Measurements from ENCODE around the gene SYNGR4.

The SYNGR4 gene

DNA sequence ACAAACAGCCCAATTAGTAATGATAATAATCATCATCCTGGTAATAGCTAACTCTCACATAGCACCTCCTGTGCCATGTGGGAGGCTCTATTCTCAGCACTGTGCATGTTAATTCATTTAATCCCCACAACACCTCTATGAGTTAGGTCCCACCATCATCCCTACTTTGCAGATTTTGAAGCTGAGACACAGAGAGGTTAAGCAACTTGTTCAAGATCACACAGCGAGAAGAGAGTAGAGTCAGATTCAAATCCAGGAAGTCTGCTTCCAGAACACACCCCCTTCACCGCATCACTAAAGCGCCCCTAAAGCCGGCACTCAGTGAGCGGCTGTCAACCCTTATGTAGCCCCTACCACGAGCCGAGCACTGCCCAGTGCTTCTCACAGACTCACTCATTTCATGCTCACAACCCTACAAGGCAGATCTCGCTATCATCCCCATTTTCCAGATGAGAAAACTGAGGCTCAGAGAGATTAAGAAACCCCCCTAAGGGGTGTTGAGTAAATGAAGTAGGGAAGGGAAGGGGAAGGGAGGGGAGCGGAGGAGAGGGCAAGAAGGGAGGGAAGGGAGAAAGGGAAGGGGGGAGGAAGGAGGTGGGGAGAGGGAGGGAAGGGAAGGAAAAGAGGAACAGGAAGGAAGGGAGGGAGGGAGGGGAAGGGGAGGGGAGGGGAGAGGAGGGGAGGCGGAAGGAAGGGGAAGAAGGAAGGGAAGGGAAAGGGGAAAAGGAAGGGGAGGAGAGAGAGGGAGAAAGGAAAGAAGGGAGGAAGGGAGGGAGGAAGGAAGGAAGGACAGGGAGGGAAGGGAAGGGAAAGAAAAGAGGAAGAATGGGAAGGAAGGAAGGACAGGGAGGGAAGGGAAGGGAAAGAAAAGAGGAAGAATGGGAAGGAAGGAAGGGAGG is 22.4 kb upstream of the SYNGR4 start:
- DNase-seq, result no peak

DNA sequence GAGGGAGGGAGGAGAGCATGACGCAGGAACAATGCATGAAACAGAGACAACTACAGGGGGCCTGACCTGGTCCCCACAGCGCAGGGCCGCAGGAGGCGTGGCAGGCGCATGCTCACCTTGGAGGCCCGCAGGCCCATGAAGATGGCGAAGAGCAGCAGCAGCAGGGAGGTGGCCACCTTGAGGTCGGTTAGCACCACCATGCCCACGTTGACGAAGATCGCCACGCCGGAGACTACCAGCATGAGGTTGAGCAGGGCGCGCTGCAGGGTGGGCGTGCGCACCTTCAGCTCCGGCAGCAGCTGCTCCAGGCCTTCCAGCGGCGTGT is 21.8 kb upstream of the SYNGR4 start:
- no peak for DNase-seq

DNA sequence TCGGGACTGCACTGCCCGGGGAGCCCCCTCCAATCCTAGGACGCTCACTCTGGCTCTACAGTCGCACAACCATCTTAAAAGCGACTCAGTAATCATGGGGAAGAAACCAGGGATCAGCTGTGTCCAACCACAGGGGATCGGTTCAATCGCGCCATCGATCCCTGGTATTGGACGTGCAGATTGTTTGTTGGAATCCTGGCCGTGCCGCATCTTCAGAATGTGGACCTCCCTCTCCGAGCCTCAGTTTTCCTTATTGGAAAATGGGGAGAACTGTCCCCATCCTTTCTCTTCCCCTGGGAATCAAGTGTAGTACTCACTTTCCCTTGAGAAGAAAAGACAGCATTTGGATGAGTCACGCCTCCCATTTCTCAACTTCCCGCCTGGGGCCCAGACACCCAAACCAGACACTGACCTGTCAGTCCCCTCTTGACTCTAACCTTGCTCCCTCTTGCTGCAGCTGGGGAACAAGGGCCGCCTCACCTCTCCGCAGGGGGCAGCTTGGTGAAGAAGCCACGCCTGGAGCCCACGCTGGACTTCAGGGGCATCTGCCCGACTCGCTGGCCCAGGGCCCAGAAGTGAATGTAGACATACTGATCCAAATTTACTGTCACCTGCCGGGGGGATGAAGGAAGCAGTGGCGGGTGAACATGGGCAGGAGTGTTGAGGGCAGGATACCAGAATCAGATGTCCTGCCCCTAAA is 21.2 kb upstream of the SYNGR4 start:
- DNase-seq, result no peak

DNA sequence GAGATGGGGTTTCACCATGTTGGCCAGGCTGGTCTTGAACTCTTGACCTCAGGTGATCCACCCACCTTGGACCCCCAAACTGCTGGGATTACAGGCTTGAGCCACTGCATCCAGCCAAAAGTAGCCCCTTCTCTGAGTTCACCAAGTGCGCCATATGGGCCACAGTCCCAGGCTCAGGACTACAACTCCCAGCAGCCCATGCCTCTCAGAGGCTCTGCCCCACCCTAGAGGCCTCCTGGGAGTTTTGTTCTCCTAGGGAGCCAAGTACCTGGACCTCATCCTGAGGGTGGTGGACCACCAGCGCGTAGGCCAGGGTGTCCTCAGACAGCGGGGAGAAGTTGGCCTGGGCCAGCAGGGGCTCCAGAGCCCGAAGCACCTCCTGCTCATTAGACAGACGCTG is 19.3 kb upstream of the SYNGR4 start:
- DNase-seq, result no peak

DNA sequence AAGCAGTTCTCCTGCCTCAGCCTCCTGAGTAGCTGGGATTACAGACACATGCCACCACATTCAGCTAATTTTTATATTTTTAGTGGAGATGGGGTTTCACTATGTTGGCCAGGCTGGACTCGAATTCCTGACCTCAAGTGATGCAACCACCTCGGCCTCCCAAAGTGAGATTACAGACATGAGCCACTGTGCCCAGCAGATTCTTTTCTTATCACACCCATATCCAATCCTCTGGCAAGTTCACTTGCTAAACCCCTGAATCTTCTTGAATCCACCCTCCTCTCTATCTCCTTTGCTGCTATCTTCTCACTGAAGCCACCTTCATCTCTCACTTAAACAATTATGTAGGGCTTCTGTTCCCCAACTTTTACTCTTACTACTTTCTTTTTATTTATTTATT is 18.0 kb upstream of the SYNGR4 start:
- no peak for DNase-seq

DNA sequence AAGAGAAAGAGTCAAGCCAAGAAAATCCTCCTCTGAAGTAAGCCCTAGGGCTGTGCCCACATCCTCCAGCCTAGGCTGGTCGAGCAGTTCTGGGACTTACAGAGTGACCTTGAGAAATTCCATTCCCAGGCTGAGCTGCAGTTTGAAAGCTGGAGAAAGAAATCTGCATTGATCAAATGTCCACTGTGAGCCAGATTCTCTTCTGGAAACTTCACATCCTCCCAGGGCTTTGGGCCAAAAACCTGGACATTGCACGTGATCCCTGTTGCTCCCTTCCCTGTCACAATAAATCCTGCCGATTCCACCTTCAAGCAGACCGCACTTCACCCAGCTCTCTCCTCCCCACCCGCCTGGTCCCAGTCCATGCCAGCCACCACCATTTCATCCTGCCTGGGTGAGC is 16.1 kb upstream of the SYNGR4 start:
- no peak for DNase-seq

DNA sequence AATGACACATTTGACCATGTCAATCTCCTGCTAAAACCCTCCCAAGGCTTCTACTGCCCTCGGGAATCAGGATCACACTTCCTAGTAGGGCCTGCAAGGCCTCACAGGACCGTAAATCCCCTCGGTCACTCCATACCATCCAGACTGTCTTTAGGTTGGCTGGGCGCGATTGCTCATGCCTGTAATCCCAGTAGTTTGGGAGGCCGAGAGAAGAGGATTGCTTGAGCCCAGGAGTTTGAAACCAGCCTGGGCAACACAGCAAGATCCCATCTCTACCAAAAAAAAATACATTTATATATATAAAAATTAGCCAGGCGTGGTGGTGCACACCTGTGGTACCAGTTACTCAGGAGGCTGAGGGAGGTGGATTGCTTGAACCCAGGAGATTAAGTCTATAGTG is 15.4 kb upstream of the SYNGR4 start:
- DNase-seq, result no peak

DNA sequence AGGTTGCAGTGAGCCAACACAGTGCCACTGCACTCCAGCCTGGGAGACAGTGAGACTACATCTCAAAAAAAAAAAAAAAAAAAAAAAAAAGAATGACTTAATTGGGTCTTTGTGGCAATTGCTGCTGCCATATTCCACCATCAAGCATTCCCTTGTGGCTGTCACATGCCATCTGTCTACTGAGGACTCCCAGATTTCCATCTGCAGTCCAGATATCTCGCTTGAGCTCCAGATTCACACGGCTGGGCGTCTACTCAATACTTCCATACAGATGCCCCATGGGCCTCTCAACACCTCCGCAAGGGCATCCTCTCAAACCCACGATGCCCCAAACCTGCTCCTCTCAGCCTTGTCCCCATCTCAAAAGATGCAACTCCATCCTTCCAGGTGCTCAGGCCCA is 13.3 kb upstream of the SYNGR4 start:
- DNase-seq, result no peak

DNA sequence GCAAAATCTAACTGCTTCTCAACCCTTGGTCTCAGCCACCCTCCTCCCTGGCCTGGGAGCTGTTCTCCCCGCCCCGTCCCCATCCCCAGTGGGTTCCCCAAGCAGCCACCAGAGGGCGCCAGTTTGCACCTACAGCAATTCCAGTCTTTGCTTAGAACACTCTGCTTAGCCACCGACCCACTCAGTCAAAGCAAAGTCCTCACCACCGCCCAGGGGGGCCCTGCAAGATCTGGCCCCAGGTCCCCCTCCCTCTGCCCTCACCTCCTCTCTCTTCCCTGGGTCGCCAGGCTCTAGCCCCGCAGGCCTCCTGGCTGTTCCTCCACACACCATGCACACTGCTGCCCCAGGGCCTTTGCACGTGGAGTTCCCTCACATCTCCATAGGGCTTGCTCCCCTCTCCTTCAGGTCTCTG is 12.8 kb upstream of the SYNGR4 start:
- peak; percentile 82 to 85 for DNase-seq

DNA sequence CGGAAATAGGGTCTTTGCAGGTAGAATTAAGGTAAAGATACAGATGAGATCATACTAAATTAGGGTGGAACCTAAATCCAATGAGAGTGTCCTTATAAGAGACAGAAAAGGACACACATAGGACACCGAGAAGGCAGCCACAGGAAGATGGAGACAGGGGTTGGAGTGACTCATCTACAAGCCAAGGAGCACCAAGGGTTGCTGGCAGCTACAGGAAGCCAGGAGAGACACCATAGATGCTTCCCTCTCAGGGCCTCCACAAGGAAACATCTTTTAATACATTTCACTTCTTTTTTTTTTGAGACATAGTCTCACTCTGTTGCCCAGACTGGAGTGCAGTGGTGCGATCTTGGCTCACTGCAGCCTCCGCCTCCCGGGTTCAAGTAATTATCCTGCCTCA is 10.5 kb upstream of the SYNGR4 start:
- DNase-seq, result no peak

DNA sequence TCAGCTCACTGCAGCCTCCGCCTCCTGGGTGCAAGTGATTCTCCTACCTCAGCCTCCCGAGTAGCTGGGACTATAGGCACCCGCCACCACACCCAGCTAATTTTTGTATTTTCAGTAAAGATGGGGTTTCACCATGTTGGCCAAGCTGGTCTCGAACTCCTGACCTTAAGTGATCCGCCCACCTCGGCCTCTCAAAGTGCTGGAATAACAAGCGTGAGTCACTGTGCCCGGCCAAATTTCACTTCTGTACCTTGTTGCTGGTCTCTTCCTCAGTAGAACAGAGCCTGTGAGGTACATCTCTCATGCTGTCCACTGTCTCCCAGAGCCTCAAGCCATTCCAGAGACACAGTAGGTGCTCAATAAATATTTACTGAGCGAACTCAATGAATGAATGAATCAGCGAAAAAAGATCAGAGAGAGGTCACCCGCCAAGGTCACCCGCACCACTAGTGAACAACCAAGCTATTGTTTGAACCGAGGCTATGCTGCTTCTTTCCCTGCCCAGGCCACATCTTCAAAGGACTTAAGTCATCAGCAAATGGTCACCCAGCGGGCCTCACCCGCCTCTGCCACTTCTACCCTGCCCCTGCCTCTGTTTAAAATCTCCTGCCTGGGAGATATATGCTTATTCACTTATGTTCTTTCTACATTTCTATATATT is 9.7 kb upstream of the SYNGR4 start:
- no peak for DNase-seq

DNA sequence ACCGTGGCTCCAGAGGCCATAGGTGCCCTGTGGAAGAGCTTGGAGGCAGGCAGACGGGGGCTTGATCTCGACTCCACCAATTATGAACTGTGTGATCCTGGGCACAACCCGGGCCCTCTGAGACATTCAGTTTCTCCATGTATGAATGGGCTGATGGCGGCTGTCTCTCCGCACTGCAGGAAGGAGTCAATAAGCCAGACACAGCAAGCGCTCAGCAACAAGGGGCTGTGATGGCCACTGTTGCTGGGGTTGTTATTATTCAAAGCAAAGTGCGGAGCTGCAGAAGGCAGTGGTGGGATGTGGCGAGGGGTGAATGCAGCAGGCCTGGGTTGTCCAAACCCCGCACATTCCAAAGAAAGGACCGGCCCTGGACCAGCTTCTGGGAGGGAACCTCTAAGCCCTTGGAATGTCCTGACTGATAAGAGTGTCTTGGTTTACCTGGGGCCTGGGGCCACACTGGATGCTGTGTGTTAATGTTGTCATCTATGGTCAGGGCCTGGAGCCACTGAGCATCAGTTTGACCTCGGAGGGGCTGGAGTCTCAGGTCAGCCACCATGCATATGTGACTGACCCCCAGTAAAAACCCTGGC is 8.7 kb upstream of the SYNGR4 start:
- no peak for DNase-seq

DNA sequence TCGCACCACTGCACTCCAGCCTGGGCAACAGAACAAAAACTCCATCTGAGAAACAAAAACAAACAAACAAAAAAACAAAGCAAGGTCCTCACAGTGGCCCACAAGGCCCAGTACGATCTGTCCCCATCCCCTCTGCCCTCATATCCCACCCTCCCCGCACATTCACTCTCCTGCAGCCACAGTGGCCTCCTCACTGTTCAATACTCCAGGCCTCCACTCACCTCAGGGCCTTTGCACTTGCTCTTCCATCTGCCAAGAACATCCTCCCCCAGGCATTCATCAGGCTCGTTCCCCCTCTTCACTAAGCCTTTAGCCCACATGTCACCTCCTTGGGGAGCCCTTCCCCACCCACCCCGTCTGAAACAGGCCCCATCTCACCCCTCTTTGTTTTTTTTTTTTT is 5.0 kb upstream of the SYNGR4 start:
- DNase-seq, result no peak

DNA sequence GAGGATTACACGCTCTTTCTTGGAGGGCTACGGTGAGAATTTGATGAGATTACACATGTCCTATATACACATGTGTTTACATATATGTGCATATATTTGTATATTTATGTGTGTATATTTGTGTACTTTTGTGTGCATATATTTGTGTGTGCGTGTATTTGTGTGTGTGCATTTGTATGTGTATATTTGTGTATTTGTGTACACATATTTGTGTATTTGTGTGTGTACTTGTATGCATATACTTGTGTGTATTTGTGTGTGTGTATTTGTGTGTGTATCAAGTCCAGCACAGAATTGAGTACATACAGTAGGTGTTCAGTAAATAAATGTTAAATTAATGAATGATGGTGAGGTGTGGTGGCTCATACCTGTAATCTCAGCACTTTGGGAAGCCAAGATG is 2.3 kb upstream of the SYNGR4 start:
- no peak for DNase-seq

DNA sequence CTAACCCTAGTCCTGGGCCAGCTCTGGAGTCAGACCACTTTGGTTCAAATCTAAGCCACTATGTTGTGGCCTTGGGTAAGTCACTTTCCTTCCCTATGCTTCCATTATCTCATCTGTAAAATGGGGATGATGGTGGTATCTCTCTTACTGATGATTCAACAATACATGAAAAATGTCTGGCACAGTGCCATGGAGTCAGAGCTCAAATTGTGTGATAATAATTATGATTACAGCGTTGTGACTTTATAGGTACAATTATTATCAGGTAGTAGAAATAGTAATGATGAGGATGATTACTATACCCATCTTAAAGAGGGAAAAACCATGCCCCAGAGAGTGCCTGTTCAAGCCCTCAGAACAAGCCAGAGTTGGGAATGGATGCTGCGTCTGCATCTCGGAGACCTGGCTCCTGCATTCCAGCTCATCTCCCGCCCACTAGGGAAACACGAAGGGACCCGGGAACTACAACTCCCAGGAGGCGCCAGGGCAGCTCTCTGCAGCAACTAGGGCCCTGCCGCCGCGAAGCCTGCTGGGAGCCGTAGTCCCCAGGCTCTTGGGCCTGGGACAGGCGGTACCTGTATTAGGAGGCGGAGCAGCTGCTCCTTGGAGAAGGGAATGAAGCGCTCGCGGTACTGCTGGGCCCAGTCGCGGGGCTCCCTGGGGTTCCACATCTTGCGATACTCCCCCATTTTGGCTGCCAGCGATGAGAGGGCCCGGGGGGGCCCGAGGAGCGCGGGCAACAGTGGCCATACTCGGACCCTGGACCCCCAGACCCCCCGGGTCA is 1.3 kb upstream of the SYNGR4 start:
- peak; percentile 83 for DNase-seq

DNA sequence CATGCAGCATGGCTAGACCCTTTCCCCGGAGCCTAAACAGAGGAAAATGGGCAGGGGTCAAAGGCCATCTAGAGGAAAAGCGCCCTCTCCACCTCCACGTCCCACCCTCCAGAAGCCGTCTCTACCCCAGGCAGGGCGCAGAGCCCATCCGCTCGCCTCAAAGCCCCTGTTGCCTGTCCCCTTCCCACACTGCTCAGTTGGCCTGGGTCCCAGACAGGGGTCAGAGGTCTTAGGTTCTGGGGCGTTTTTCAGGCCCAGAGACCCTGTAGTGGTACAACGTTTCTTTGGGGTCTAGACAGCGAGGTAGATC is 712 bp upstream of the SYNGR4 start:
- no peak for DNase-seq

DNA sequence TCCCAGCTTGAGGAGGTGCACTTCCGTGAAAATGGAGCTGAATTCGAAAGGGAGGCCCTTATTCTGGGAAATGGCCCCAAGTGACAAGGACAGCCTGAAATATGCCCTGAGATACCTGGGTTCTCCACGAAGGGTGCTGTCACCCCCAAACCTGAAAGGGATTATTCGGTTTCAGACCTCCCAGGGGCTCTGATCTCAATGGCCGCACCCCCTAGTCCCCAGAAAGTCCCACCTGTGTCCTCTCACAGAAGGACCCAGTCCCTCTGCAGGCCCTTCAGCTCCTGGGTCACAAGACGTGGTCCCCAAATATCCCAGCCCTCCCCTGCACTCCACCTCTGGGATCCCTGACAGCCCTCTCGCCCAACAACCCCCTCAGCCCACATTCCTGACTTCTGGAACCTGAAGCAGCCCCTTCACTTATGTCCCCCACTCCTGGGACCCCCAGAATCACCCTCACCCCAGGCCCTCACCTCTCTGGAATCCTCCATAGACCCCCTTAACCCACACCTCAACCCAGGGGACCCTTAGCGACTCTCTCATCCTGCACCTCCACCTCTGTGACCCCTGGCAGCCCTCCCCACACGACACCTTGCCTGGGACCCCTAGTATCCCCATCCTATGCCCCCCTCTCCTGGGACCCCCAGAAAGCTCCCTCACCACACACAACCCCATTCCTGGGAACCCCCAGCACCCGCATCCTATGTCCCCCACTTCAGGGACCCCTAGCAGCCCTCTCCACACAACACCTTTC is 606 bp downstream of the SYNGR4 start:
- no peak for DNase-seq

DNA sequence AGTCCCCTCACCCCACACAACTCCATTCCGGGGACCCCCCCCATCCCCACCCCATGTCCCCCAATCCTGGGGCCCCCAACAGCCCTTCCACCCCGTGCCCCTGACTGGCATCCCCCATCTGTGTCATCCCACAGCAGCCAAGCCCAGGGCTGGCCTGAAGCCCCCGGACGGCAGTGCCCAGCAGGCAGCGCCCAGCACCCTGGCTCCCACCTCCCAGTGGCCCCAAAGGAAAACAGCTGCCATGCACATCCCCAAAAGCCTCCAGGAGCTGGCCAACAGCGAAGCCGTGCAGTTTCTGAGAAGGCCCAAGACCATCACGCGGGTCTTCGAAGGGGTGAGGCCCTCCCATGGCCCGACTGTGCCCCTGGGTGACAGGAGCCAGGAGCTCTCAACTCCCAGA is 1.4 kb downstream of the SYNGR4 start:
- DNase-seq, result no peak

DNA sequence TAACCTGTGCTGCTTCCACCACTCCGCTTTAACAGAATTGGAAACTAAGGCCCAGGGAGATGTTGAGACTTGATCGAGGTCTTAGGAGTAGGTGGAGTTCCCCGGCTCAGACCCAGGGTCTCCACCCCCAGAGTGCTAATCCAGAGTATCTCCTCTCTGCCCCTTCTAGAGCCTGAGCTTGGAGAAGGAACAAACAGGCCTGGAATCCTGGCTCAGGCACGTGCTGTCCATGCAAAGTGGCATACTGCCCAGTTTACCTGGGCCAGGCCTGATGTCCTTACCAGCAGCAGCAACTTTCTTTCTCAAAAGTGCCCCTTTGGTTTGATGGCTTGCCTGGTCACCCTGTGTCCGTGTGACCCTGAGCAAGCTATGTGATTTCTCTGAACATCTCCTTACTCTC is 3.7 kb downstream of the SYNGR4 start:
- DNase-seq, result no peak

DNA sequence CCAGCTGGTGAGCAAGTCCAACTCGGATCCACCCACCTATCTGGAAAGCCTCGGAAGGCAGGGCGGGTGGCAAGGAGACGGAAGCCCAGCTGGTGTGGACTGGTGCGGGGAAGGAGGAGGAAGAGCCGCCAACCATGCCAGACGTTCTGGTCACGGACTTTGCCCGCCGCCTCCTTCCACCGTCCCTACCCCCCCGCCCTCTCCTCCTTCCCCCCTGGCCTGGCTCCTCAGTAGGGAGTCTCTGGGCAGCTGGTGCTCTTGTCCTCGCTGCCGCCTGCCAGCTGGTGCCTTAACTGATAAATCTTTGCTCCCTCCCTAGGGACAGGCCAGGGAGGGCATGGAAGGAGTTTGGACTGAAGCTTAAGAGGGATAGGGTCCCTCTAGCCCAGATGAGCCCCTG is 4.8 kb downstream of the SYNGR4 start:
- DNase-seq, result no peak

DNA sequence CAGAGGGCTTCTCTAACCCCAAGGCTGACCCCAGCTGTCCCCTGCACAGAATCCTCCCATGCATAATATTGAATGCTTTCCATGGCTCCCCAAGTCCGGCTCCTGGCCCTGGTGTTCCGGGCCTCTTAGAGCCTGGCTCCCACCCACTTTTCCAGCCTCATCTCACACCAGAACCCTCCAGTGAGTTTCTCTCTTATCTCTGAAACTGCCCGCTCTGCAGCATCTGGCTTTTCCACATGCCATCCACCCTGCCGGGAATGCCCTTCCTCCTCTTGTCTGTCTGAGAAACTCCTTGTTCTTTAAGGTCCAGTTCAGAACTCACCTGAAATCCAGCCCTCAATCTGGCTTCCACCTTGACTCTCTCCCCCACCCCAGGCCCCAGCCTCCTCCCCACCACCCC is 6.8 kb downstream of the SYNGR4 start:
- no peak for DNase-seq

DNA sequence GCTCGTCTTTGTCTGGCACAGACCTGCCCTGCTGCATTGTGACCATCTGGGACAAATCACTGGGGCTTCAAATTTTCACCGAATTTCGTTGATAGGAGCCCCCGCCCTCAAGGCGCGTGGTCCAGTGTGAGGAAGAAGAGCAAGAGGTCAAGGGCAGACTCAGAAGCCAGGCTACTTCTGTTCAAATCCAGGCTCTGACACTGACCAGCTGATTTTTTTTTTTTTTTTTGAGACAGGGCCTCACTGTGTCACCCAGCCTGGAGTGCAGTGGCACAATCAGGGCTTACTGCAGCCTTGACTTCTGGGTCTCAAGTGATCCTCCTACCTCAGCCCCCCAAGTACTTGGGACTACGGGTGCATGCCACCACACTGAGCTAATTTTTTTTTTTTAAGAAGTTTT is 7.2 kb downstream of the SYNGR4 start:
- DNase-seq, result no peak

Measured in stimulated activated CD4-positive, alpha-beta T cell treated with anti-CD3 and anti-CD28 coated beads, Interleukin-2, amount 100 ng/mL, for 48 hours (primary cell).